GM18909 (cell line): ENCODE results near the gene MRPL58.
"Not testable (repeated sequence)": the region's sequence is repeated elsewhere in the genome, so short reads cannot be mapped to it uniquely, and the experiment has no call there.

Source experiments
- ATAC-seq: cut with Tn5 transposase; IDR thresholded peaks from one replicate; pipeline ENCODE4 v1.9.1; 2021; ENCODE audit warnings: mild to moderate bottlenecking; ENCODE audit not compliant: unreplicated experiment, poor library complexity

MRPL58 gene

GRCh38 chr17:75044716-75045115, 32.2 kb downstream of the MRPL58 start:
- ATAC-seq = no peak

GRCh38 chr17:75045946-75046406, 33.5 kb downstream of the MRPL58 start:
- ATAC-seq = not testable (repeated sequence)

- ATAC-seq = peak; percentile 93
Observed at GRCh38 chr17:75046407-75047289, 34.2 kb downstream of the MRPL58 start, which contains the start of the genes ATP5PD and KCTD2. ATP5PD (minus strand) TSS chr17:75046969; CDS start chr17:75042650, 4,319 bp downstream. KCTD2 (plus strand) TSS chr17:75047225; CDS start chr17:75047251, 26 bp downstream.

GRCh38 chr17:75047398-75048098, 35.1 kb downstream of the MRPL58 start:
- peak; percentile 25 for ATAC-seq

- no peak for ATAC-seq
Observed at GRCh38 chr17:75048249-75048878, 35.9 kb downstream of the MRPL58 start.

- no peak for ATAC-seq
Observed at GRCh38 chr17:75049057-75049456, 36.6 kb downstream of the MRPL58 start.

- ATAC-seq = no peak
Observed at GRCh38 chr17:75049706-75050105, 37.2 kb downstream of the MRPL58 start.

GRCh38 chr17:75051941-75052340, 39.5 kb downstream of the MRPL58 start:
- no peak for ATAC-seq

- ATAC-seq = no peak
Observed at GRCh38 chr17:75059369-75060345, 47.2 kb downstream of the MRPL58 start.

- no peak for ATAC-seq
Observed at GRCh38 chr17:75060434-75061054, 48.1 kb downstream of the MRPL58 start.

GRCh38 chr17:75061055-75061438, 48.6 kb downstream of the MRPL58 start:
- no peak for ATAC-seq

GRCh38 chr17:75061618-75062017, 49.1 kb downstream of the MRPL58 start:
- no peak for ATAC-seq

GRCh38 chr17:75063201-75063600, 50.7 kb downstream of the MRPL58 start:
- no peak for ATAC-seq

GRCh38 chr17:75063626-75064025, 51.2 kb downstream of the MRPL58 start:
- ATAC-seq = no peak

GRCh38 chr17:75064040-75064439, 51.6 kb downstream of the MRPL58 start:
- no peak for ATAC-seq

- ATAC-seq = no peak
Observed at GRCh38 chr17:75064460-75064859, 52.0 kb downstream of the MRPL58 start.

- ATAC-seq = no peak
Observed at GRCh38 chr17:75064867-75065561, 52.5 kb downstream of the MRPL58 start.

- no peak for ATAC-seq
Observed at GRCh38 chr17:75065562-75066151, 53.2 kb downstream of the MRPL58 start.
